ENCODE results near the gene TBC1D1. TPM values are rescaled to one million over a fixed set of nuclear protein-coding genes. Genes with fewer than 3 reads are reported as not detected.

Gene TBC1D1
- total and polyA plus RNA-seq, 2 donors, result 74.7 to 115 TPM

DNA sequence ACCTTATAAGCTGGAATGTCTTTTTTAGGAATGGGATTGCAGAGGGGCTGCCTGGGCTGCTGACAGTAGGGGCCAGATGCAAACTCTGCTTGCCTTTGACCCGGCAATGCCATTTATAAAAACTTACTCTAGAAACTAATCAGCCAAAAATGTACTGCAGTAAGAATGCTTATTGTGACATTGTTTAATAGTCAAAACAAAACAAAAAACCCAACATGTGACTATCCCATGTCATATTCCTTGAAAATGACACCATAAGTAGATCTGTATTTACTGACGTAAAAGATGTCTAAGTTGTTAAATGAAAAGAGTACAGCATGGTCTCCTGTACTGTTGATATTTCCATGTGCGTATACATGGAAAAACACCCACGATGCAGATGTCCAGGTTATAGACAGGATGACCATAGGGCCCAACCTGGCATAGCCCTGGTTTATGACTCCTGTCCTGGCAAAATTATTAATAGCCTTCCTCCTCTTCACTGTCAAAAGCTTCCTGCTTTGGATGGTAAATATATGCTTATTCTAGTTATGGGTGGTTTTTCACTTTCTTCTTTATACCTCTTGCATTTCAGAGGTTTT is 208.2 kb downstream of the TBC1D1 start:
- no peak for DNase-seq (ENCODE audit: extremely low spot score)
- Histone ChIP-seq H3K4me1 (ENCODE audit: insufficient read depth) (no peaks in the 10 kb centered on the region), H3K36me3 (ENCODE audit: insufficient read depth) (no peaks in the 10 kb centered on the region), H3K4me3 (ENCODE audit: low read depth, low read length) (no peak overlapping the region), H3K27ac (ENCODE audit: low read depth) (no peak overlapping the region)
- 90% methylated on average over 4 of the region's 4 CpGs for WGBS

DNA sequence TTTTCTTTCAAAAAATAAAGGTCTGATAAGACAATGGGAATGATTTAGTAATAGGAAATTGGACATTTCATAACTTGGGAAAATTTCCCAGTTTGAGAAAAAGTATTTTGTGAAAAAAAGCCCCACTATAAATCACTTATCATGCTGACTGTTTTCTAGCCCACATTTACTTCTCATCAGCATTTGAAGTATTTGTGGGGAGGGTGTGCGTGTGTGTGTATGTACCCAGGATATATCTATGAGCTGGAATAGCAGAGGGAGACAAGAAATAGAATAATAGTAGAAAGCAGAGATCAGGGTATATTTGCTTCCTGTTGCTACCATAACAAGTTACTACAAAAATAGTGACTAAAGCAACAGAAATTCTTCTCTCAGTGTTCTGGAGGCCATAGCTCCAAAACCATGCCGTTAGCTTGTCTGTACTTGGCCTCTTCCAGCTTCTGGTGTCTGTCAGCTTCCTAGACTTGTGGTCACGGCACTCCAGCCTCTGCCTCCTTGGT is 209.1 kb downstream of the TBC1D1 start:
- no peak for DNase-seq (ENCODE audit: extremely low spot score)
- H3K4me3 ChIP-seq (ENCODE audit: low read depth, low read length), result no peak overlapping the region
- no peaks in the 10 kb centered on the region for H3K4me1 ChIP-seq (ENCODE audit: insufficient read depth)
- no peak overlapping the region for H3K27ac ChIP-seq (ENCODE audit: low read depth)
- H3K36me3 ChIP-seq (ENCODE audit: insufficient read depth), result peaks cover 1% of the 10 kb centered on the region
- WGBS, result 59% methylated on average over 3 of the region's 3 CpGs

DNA sequence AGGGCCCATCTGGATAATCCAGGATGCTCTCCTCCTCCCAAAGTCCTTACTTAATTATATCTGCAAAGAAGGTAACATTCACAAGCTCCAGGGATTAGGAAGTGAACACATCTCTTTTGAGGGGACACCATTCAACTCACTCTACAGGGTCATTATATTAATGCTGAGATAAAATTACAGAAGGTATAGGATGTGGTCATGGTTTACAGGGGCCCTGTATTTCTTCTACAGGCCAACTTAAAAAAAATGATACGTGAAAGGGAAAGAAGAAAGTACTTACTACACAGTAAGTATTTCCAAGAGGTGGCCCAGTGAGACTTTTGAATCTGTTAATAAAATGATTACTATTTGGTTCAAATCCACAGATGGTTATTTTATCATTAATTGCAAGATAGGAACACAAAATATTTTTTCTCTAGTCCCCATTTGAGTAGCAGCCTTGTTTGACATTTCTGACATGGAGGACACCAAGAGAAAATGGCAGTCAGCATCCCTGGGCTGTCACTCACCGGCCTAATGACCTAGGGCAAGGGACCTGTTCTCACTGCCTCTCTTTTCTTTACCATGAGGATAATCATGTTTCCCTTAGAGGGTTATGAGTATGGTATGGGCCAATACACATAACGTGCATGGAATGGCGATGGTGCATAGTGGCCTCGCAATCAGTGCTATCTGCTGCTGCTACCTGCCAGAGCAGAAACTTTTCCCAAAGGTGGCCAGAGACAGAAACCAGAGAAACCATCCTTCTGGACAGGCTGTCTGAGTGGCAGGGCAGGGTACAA is 209.8 kb downstream of the TBC1D1 start:
- 96% methylated on average over 5 of the region's 5 CpGs for WGBS
- Histone ChIP-seq H3K27ac (ENCODE audit: low read depth) (no peak overlapping the region), H3K4me1 (ENCODE audit: insufficient read depth) (no peaks in the 10 kb centered on the region), H3K4me3 (ENCODE audit: low read depth, low read length) (no peak overlapping the region), H3K36me3 (ENCODE audit: insufficient read depth) (peaks cover 1% of the 10 kb centered on the region)
- no peak for DNase-seq (ENCODE audit: extremely low spot score)

DNA sequence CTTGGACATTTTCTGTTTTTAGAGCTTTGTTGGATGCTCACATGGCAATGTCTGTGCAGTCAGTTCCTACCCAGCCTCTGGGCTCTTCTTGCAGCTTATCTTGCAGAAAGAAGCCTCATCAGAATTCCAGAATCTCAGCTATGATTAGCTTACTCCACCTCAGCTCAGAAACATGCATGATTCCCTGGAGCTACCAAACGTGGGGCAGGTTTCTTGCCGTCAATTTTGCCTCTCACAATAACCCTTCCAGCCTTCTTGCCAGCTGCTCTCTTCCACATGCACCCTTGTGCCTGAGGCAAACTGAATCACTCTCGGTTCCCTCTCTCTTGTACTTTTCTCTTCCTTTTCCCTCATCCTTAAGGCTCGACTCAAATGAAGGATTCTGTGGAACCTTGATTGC is 210.7 kb downstream of the TBC1D1 start:
- no peak overlapping the region for H3K4me3 ChIP-seq (ENCODE audit: low read depth, low read length)
- H3K4me1 ChIP-seq (ENCODE audit: insufficient read depth), result no peaks in the 10 kb centered on the region
- peaks cover 1% of the 10 kb centered on the region for H3K36me3 ChIP-seq (ENCODE audit: insufficient read depth)
- DNase-seq (ENCODE audit: extremely low spot score), result no peak
- no peak overlapping the region for H3K27ac ChIP-seq (ENCODE audit: low read depth)
- WGBS, result 64% methylated on average over 4 of the region's 4 CpGs

DNA sequence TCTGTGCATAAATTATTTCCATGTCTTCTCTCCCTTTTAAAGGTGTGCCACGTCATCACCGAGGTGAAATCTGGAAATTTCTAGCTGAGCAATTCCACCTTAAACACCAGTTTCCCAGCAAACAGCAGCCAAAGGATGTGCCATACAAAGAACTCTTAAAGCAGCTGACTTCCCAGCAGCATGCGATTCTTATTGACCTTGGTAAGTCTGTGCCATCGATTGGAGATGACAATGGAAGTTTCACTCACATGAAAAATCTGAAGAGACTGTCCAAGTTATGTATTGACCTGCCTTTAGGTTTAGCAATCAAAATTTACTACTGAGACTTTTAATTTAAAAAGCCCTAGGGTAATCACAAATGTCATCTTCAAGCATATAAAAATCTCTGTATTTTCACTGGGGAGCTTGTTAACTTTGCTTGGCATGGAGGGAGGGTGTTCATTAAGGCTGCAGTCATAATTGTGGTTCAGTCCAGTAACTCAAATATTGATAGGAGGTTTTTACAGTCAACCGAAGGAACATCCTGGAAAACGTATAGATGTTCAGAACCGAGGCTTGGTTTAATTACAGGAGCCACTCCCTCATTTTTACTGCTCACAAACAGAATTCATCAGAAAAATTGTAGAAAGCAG is 212.2 kb downstream of the TBC1D1 start:
- Histone ChIP-seq H3K4me1 (ENCODE audit: insufficient read depth) (no peaks in the 10 kb centered on the region), H3K27ac (ENCODE audit: low read depth) (no peak overlapping the region), H3K4me3 (ENCODE audit: low read depth, low read length) (no peak overlapping the region), H3K36me3 (ENCODE audit: insufficient read depth) (peaks cover 1% of the 10 kb centered on the region)
- 85% methylated on average over 7 of the region's 7 CpGs for WGBS
- no peak for DNase-seq (ENCODE audit: extremely low spot score)

DNA sequence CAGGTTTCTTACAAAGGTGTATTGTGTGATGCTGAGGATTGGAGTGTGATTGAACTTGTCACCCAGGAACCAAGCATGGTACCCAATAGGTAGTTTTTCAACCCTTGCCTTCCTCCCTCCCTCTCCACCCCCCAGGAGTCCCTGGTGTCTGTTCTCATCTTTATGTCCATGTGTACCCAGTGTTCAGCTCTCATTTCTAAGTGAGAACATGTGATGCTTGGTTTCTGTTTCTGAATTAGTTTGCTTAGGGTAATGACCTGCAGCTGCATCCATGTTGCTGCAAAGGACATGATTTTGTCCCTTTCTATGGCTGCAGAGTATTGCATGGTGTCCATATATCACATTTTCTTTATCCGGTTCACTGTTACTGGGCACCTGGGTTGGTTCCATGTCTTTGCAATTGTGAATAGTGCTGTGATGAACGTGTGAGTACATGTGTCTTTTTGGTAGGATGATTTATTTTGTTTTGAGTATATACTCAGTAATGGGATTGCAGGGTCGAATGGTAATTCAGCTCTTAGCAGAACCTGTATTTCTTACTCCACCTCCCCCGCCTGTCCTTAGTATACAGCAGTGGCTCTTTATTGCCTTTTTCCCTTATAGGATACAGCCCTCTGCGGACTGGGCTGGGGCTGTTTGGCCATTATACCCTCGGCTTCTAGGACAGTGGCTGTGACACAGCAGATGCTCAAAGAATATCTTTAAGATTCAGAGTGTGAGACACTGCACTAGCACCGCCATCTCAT is 214.8 kb downstream of the TBC1D1 start:
- 86% methylated on average over 7 of the region's 7 CpGs for WGBS
- Histone ChIP-seq H3K27ac (ENCODE audit: low read depth) (no peak overlapping the region), H3K36me3 (ENCODE audit: insufficient read depth) (peaks cover 1% of the 10 kb centered on the region), H3K4me3 (ENCODE audit: low read depth, low read length) (no peak overlapping the region), H3K4me1 (ENCODE audit: insufficient read depth) (no peaks in the 10 kb centered on the region)
- DNase-seq (ENCODE audit: extremely low spot score), result no peak

DNA sequence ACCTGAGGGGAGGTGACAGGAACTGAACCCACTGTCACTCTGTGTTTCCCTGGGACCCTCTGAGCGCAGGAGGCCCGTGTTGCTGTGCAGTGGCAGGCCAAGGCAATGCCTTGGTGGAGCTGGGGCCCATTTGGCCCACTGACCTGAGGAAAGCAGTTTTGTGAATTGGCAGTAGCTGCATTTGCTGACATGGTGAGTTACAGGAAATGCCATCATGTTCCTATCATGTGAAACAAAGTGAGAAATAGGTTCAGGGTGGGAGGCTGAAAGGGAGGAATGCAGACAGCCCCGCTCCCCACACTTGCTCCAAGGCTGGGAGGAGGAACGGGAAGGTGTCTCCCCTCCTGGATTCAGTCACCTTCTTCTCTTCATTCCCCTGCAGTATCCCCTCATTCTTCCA is 215.4 kb downstream of the TBC1D1 start:
- DNase-seq (ENCODE audit: extremely low spot score), result no peak
- Histone ChIP-seq H3K4me1 (ENCODE audit: insufficient read depth) (no peaks in the 10 kb centered on the region), H3K27ac (ENCODE audit: low read depth) (no peak overlapping the region), H3K4me3 (ENCODE audit: low read depth, low read length) (no peak overlapping the region), H3K36me3 (ENCODE audit: insufficient read depth) (peaks cover 1% of the 10 kb centered on the region)
- WGBS, result 88% methylated on average over 4 of the region's 4 CpGs

DNA sequence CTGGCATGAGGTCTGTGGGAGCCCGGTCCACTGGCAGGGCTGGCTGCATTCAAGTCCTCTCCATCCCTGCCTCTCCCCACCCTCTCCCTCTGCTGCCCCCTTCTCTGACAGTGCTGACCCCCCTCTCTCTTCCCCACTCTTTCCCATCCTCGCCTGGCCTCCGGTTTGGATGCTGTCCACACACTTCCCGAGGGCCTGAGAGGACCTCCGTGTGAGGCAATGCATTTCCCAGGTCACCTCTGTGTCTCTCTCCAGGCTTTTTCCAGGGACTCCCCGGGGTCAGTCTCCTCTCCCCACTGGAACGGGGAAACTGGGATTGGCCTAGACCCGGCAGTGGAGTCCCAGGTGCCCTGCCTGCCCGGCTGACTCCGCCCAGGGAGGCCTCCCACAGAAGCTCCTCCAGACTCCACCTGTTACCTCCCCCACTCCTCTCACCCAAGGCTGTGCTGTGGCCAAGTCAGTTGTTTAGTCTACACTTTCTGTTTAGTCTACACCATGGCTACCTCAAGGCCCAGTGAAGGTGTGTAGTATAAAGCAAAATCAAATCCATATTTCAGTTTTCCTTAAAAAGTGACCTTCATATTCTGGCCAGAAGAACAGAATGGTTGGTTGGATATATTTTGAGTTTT is 216.1 kb downstream of the TBC1D1 start:
- 75% methylated on average over 10 of the region's 10 CpGs for WGBS
- H3K4me3 ChIP-seq (ENCODE audit: low read depth, low read length), result no peak overlapping the region
- no peak for DNase-seq (ENCODE audit: extremely low spot score)
- H3K27ac ChIP-seq (ENCODE audit: low read depth), result no peak overlapping the region
- H3K4me1 ChIP-seq (ENCODE audit: insufficient read depth), result no peaks in the 10 kb centered on the region
- peaks cover 1% of the 10 kb centered on the region for H3K36me3 ChIP-seq (ENCODE audit: insufficient read depth)

DNA sequence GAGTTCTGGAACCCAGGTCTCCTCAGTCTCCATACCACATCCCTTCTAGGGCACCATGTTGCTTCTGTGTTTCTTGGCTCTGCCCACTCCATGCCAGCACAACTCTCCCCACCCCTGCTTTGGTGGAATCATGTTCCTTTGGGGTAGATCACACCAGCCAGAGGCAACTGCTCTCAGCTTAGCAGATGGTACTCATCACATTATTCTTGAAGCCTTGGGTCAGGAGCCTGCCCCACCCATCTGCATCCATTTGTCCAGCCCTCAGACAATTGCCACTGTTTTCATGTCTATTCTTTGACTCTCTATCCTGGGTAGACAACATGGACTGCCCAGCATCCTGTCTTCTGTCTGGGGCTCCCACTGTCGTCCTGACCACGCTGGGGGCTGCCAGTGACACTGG is 216.9 kb downstream of the TBC1D1 start:
- no peak for DNase-seq (ENCODE audit: extremely low spot score)
- H3K4me3 ChIP-seq (ENCODE audit: low read depth, low read length), result no peak overlapping the region
- 97% methylated on average over 2 of the region's 2 CpGs for WGBS
- no peak overlapping the region for H3K27ac ChIP-seq (ENCODE audit: low read depth)
- H3K36me3 ChIP-seq (ENCODE audit: insufficient read depth), result peaks cover 1% of the 10 kb centered on the region
- H3K4me1 ChIP-seq (ENCODE audit: insufficient read depth), result no peaks in the 10 kb centered on the region

DNA sequence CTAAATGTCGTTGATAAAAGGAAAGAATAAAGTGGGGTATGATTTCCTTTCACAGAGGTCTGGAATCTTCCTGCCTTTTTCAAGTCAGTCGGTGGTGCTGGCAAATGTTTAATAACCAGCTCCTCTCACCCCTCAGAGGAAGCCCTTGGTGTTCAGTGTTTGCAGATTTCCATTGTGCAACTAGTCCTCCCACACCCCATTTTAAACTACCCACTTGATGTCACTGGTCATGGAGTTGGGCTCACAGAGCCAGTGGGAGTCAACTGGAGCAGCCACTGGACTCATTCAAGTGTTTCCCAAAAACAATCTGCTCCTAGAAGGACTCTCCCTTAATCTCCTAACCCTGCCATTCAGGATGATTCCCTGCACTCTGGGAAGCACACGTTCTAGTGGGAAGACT is 218.5 kb downstream of the TBC1D1 start:
- H3K27ac ChIP-seq (ENCODE audit: low read depth), result no peak overlapping the region
- no peaks in the 10 kb centered on the region for H3K4me1 ChIP-seq (ENCODE audit: insufficient read depth)
- 59% methylated on average over 3 of the region's 3 CpGs for WGBS
- DNase-seq (ENCODE audit: extremely low spot score), result no peak
- H3K36me3 ChIP-seq (ENCODE audit: insufficient read depth), result peaks cover 1% of the 10 kb centered on the region
- no peak overlapping the region for H3K4me3 ChIP-seq (ENCODE audit: low read depth, low read length)

DNA sequence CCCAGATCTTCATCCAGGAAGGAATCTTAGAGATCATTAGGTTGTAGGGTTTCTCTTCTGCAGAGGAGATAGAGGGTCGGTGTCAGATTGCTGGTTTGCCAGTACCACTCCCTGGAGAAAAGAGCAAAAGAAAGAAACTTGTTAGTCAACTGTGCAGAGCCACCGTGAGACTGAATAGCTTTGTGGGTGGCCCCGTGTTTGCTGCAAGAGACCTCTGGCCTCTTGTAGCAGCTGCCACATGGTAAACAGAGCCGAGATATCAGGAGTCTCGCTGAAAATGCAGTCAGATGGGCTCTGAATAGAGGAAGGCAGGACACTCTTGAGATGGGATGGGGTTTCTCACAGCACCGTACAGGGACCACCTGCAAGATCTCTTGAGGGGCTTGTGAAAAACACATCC is 219.0 kb downstream of the TBC1D1 start:
- H3K4me1 ChIP-seq (ENCODE audit: insufficient read depth), result no peaks in the 10 kb centered on the region
- no peak overlapping the region for H3K4me3 ChIP-seq (ENCODE audit: low read depth, low read length)
- WGBS, result 51% methylated on average over 6 of the region's 6 CpGs
- DNase-seq (ENCODE audit: extremely low spot score), result no peak
- no peak overlapping the region for H3K27ac ChIP-seq (ENCODE audit: low read depth)
- H3K36me3 ChIP-seq (ENCODE audit: insufficient read depth), result peaks cover under 1% of the 10 kb centered on the region

DNA sequence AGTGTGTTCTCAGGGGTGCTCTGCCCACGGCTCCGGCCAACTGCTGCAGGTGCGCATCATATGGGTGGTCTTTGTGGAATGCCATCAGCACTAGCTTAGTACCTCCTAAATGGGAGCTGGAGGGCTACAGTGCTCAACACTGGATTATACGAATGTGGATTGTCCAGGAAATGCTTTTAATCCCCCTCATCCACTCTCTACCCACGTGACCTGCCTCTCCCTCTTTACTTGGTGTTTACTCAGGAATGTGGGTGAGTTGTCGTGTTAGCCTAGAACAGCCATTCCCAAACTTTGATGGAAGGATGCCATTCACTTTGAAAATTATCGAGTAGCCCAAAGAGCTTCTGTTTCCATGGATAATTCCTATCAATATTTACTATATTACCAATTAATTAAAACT is 220.1 kb downstream of the TBC1D1 start:
- H3K4me1 ChIP-seq (ENCODE audit: insufficient read depth), result no peaks in the 10 kb centered on the region
- no peaks in the 10 kb centered on the region for H3K36me3 ChIP-seq (ENCODE audit: insufficient read depth)
- no peak for DNase-seq (ENCODE audit: extremely low spot score)
- no peak overlapping the region for H3K4me3 ChIP-seq (ENCODE audit: low read depth, low read length)
- H3K27ac ChIP-seq (ENCODE audit: low read depth), result no peak overlapping the region
- WGBS, result 92% methylated on average over 7 of the region's 7 CpGs

DNA sequence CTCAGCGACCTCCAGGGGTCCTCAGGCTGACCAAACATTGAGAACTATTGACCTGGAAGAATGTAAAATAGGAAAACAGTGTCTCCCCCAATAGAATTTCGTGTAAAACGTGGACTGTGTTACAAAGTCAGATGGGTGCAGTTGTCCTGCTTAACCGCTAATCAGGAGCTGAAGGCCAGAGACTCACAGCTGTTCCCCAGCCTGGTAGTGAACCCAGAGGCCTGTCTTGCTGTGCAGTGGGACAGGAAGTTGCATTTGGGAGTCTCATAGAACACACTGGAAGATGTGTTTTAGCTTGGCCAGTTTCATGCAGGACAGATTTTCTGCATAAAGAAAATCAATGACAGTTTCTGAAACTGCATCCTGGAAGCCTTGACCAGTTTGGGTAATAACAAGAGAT is 220.8 kb downstream of the TBC1D1 start:
- 65% methylated on average over 4 of the region's 4 CpGs for WGBS
- DNase-seq (ENCODE audit: extremely low spot score), result no peak
- Histone ChIP-seq H3K27ac (ENCODE audit: low read depth) (no peak overlapping the region), H3K4me1 (ENCODE audit: insufficient read depth) (no peaks in the 10 kb centered on the region), H3K4me3 (ENCODE audit: low read depth, low read length) (no peak overlapping the region), H3K36me3 (ENCODE audit: insufficient read depth) (no peaks in the 10 kb centered on the region)

All from urinary bladder (tissue), 4 donors.